HFFc6 (cell line): ENCODE data around the gene FATE1. TPM values are rescaled to one million over a fixed set of nuclear protein-coding genes. Genes with fewer than 3 reads are reported as not detected.

Experiments
- DNase-seq: peaks from one replicate; pipeline ENCODE4 v3.0.0-alpha.2; 2018
- H3K27ac Mint-ChIP-seq: 2 replicates; pipeline ENCODE4 v1.8.0; 2020; ENCODE audit warnings: mild to moderate bottlenecking, mixed read lengths
- H3K27me3 Mint-ChIP-seq: 2 replicates; pipeline ENCODE4 v1.8.0; 2021; ENCODE audit warnings: mild to moderate bottlenecking, moderate library complexity, mixed read lengths; ENCODE audit not compliant: insufficient read depth
- H3K36me3 Mint-ChIP-seq: 2 replicates; pipeline ENCODE4 v1.8.0; 2021; ENCODE audit warnings: low read depth, mixed read lengths
- H3K4me1 Mint-ChIP-seq: 2 replicates; pipeline ENCODE4 v1.8.0; 2020; ENCODE audit warnings: low read depth, mixed read lengths
- H3K4me3 Mint-ChIP-seq: 2 replicates; pipeline ENCODE4 v1.8.0; 2020; ENCODE audit warnings: mild to moderate bottlenecking, moderate library complexity, mixed read lengths
- H3K9me3 Mint-ChIP-seq: 2 replicates; pipeline ENCODE4 v1.8.0; 2020; ENCODE audit warnings: mild to moderate bottlenecking, mixed read lengths
- total RNA-seq, 6 experiments: library from RNA; stranded (reverse); fragmentation: NEBNext Ultra II Directional; extraction: Animal tissue kit (Norgen Biotek cat#: 25700); gene quantifications; 2 replicates in 1 of 6; 3 replicates in 5 of 6; pipeline ENCODE4 v1.2.3, GENCODE V29; 2021
- TF ChIP-seq, protein P1 (sequence below): fragments of 200-600 bp; sonication (generic); IDR thresholded peaks from 2 replicates; pipeline ENCODE4 v1.5.0; 2021; ENCODE audit warnings: antibody characterized with exemption, mild to moderate bottlenecking

Gene FATE1
- total RNA-seq, 6 experiments from 2014 or later = not detected

DNA sequence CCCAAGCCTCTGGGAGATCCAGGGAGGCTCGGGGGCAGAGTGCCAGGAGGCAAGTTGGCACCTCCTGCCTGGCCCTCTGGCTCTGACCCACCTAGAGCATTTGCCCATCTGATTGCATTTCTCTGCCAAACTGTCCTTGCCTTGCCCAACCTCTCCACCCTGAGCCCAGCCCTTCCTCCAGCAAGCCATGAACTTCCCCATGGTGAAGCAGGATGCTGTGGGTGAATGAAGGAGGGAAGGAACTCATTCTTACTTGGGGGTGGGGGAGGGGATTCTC is 9.4 kb downstream of the FATE1 start:
- Mint-ChIP-seq H3K36me3 (no peaks in the 10 kb centered on the region), H3K4me1 (no peaks in the 10 kb centered on the region), H3K27me3 (no peaks in the 10 kb centered on the region), H3K4me3 (no peak overlapping the region), H3K9me3 (peaks cover 3% of the 10 kb centered on the region; the same call in 1 of the 2 replicates), H3K27ac (no peak overlapping the region)
- TF ChIP-seq, protein P1, sequence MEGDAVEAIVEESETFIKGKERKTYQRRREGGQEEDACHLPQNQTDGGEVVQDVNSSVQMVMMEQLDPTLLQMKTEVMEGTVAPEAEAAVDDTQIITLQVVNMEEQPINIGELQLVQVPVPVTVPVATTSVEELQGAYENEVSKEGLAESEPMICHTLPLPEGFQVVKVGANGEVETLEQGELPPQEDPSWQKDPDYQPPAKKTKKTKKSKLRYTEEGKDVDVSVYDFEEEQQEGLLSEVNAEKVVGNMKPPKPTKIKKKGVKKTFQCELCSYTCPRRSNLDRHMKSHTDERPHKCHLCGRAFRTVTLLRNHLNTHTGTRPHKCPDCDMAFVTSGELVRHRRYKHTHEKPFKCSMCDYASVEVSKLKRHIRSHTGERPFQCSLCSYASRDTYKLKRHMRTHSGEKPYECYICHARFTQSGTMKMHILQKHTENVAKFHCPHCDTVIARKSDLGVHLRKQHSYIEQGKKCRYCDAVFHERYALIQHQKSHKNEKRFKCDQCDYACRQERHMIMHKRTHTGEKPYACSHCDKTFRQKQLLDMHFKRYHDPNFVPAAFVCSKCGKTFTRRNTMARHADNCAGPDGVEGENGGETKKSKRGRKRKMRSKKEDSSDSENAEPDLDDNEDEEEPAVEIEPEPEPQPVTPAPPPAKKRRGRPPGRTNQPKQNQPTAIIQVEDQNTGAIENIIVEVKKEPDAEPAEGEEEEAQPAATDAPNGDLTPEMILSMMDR = no peak
- DNase-seq = no peak

GRCh38 chrX:151726751-151727150 is 10.9 kb downstream of the FATE1 start:
- Mint-ChIP-seq H3K9me3 (peaks cover 3% of the 10 kb centered on the region; the same call in 1 of the 2 replicates), H3K27ac (no peak overlapping the region), H3K27me3 (no peaks in the 10 kb centered on the region), H3K4me3 (no peak overlapping the region), H3K4me1 (no peaks in the 10 kb centered on the region), H3K36me3 (no peaks in the 10 kb centered on the region)
- TF ChIP-seq, protein P1 = no peak
- DNase-seq = no peak

DNA sequence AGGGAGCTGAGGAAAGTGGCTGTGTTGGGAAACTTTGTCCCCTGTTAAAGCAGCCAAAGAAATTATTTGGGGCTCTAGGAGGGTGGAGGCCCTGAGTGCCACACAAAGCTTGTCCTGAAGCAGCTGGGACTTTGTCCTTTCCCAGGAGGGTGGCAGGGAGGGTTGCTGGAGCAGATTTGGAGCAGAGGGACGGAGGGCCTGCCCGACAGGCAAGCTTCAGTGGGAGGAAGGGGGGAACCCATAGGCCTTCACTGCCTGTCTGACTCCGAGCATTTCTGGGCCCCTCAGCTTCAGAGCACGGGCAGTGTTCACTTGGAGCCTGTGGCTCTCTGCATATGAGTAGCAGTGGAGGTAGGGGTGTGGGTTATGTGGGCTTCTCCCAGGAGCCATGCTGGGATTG is 11.5 kb downstream of the FATE1 start:
- Mint-ChIP-seq H3K27me3 (no peaks in the 10 kb centered on the region), H3K27ac (no peak overlapping the region), H3K4me3 (no peak overlapping the region), H3K36me3 (no peaks in the 10 kb centered on the region), H3K4me1 (no peaks in the 10 kb centered on the region), H3K9me3 (peaks cover 3% of the 10 kb centered on the region; the same call in 1 of the 2 replicates)
- DNase-seq = no peak
- TF ChIP-seq, protein P1 = no peak

DNA sequence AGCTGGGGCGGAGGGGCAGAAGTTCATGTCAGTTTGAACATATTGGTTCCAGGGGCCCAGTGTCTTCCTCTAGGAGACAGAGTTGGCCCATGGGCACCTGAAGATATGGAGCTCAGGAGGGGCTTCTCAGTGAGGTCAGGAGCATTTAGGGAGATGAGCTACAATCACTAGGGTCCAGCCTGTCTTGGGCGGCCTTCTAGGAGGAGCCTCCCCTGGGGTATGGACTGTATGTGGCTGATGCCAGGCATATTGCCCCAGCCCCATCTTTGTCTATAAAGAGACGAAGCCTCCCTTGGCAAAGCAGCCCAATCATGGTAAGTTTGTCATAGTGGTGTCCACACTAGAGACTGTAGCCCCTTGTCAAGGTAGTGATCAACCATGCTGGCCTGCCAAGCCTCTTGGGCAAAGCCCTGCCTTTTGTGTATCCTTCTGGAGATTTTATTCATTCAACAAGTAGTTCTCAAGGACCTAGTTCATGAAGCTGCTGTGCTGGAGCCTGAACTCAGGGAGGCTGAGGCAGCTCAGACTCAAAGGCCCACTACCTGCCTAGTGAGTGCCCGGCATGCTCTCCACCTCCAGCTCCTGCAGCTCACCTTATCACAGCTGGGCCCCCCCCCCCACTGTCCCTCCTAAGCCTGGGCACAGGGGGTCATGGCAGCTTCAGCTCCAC is 13.4 kb downstream of the FATE1 start:
- no peaks in the 10 kb centered on the region; the same call in 1 of the 2 replicates for H3K9me3 Mint-ChIP-seq
- H3K27me3 Mint-ChIP-seq = no peaks in the 10 kb centered on the region
- TF ChIP-seq, protein P1 = no peak
- no peak overlapping the region for H3K4me3 Mint-ChIP-seq
- no peaks in the 10 kb centered on the region for H3K4me1 Mint-ChIP-seq
- no peaks in the 10 kb centered on the region for H3K36me3 Mint-ChIP-seq
- H3K27ac Mint-ChIP-seq = no peak overlapping the region
- no peak for DNase-seq

GRCh38 chrX:151734446-151734845 is 18.6 kb downstream of the FATE1 start, which contains the start of gene CNGA2:
CNGA2 (plus strand) TSS chrX:151734746; CDS start chrX:151738484, 3,738 bp downstream.
- H3K4me3 Mint-ChIP-seq = no peak within 1 kb of the TSS
- no peak within 1 kb of the TSS for H3K27ac Mint-ChIP-seq
- no peaks in the 10 kb centered on the region for H3K4me1 Mint-ChIP-seq
- H3K36me3 Mint-ChIP-seq = no peaks in the 10 kb centered on the region; the same call in 1 of the 2 replicates
- peaks cover 3% of the 10 kb centered on the region; the same call in 1 of the 2 replicates for H3K27me3 Mint-ChIP-seq
- no peak for DNase-seq
- TF ChIP-seq, protein P1 = no peak
- peaks cover 4% of the 10 kb centered on the region for H3K9me3 Mint-ChIP-seq
